NCI-H1092 (cell line): ENCODE results near the gene C3orf49.

ENCODE experiments used
- DNase-seq: peaks from one replicate; lab custom pipeline; 2025; lab: John Stamatoyannopoulos, UW

Gene C3orf49, protein sequence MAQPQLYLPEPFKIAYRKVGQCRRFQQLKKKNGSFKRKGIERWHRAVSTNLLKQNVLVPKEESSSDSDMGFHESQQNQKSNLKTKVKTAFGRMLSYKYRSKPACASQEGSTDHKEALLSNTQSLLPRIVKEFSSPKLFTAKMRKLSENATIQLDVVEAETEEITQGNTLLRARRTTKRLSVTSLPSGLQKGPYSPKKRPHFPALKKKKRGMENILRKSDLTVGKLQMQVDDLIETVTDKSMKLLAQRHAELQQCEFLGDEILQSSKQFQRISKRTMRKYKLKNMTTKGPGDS

DNA sequence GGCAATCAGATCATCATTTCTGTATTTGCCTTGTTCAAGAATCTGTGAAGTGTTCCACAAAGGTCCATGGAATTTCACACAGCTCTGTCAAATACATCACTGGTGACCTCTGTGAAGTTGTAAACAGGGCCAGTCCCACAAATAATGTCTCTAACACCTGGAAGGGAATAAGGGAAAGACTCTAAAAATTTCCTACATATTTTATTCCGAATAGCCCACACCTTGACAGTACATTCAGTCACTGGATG is at the start of gene C3orf49:
TSS of gene C3orf49 (plus strand) at position 149 of the 248 bp plus-strand sequence. CDS start 173 bp downstream, outside the sequence.
- no peak for DNase-seq

DNA sequence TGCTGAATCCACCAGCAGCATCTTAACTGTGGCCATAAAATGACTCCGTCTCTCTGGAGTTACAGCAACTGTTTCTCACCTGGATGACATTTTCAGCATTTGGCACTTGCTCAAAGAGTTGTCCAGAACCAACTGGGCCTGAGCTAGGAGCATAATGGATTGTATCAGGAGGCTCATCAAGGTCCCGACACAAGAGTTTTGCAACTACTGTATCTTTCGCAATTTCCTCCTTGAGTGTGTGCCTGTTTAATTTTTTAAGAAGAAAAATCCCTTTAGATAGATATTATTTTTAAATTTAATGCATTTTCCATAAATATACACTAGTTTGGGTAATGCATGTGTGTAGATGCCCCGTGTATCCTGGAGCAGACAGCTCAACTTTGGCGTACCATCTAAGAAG is 44.3 kb upstream of the C3orf49 start:
- no peak for DNase-seq

DNA sequence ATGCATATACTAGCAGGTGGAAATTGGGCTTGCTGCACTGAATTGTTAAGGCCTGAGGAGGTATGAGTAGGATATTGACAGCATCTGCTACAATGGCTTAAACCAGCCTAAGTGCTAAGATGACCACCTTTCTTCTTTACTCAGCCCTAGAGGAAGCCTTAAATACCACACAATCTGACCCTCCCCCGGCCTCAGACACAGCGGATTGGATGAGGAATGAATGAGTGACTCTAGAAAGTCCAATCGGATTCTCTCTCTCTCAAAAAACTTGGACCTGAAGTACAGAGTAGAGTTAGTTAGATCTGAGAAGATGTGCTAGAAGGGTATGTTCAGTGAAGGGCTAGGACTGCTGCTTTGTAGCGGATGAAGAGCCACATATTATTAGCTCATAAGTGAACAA is 39.9 kb upstream of the C3orf49 start:
- no peak for DNase-seq

DNA sequence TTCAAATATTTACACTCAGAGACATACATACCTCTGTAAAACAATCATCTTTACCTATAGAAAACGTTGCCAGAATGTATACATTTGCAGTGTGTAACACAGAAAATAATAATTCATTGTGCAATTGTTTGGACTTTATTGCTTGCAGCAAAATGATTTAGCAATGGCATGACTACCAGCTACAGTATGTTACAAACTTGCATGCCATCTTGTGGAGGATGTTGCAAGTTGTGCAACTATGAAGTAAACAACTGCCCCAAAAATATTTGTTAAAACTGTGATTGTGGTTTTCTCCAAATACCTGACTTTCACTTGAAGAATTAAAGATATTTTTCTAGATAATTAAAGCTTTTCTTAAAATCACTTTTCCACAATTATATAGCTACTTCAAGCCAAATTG is 27.1 kb upstream of the C3orf49 start:
- DNase-seq, result no peak

DNA sequence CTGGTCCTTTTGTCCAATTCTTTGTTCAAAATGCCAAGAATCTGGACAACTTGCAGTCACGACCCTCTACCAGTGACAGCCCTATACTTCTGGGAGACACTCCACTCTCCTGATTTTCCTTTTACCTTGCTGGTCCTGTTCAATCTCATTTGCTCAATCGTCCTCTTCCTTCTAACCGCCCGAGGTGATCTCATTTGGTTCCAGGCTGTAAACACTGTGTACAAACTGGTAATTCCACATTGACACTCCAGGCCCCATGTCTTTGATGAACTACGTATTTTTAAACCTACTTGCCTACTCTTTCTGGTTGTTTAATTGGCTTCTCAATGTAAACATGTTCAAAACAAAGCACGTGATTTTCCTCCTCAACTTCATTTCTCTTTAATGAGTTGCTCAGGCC is 23.7 kb upstream of the C3orf49 start:
- no peak for DNase-seq

DNA sequence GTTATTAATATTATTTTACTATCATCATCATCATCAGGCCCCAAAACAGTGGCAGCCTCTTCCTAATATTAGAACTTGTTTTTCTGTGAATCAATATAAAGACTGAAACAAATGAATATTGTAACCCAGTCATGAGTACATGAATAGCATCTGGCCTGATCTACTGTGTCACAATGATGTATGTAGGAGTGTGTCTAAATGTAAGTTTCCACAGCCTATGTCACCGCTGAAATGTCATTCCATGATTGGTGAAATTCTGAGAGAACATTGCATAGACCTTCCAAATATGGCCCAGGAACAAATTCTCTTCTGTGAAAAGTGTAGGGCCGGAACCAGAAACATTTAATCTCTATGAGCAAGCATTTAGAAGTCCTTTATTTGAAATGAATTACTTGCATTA is 20.6 kb upstream of the C3orf49 start:
- DNase-seq, result no peak

DNA sequence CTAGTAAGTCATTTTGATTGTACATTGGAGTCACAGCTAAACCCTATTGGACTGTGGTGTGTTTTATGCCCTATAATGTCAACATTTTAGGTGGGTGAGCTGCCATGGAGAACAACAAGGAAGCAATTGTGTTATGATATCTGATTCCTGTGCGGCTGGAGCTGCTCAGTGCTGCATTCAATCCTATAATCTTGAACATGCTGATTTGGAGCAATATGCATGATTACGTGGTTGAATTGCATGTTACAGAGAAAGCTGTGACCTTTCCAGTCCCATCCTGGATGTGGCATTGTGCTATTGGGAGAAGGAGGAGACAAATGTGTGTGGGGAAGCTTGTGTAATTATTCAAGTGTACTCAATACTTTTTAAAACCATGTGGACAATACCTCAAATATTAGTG is 20.1 kb upstream of the C3orf49 start:
- no peak for DNase-seq

DNA sequence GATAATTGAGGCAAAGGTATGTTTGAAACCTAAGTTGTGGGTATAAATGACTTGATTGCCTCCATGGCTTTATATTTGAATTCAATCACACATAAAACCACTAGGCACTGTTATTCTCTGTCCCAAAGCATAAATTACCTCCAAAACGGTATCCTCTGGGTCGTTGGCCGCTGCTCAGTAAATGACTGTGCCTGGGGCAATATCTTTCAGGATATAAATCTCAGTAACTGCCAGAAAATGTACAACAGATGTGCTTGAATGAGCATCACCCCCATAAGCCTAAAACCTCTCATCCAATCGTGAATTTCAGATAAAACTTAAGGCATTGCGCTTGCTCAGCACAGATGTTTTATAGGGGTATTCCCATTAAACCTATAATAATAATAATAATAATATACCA is 19.0 kb upstream of the C3orf49 start:
- DNase-seq, result no peak

DNA sequence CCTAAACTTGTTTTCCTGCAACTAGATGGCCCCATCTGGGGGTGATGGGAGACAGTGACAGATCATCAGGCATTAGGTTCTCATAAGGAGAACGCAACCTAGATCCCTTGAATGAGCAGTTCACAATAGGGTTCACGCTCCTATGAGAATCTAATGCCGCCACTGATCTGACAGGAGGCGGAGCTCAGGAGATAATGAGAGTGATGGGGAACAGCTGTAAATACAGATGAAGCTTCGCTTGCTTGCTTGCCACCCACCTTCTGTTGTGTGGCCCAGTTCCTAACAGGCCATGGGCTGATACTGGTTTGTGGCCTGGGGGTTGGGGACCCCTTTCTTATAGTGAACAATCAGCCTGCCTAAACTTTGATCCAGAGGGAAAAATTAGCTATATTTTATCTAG is 15.2 kb upstream of the C3orf49 start:
- no peak for DNase-seq

DNA sequence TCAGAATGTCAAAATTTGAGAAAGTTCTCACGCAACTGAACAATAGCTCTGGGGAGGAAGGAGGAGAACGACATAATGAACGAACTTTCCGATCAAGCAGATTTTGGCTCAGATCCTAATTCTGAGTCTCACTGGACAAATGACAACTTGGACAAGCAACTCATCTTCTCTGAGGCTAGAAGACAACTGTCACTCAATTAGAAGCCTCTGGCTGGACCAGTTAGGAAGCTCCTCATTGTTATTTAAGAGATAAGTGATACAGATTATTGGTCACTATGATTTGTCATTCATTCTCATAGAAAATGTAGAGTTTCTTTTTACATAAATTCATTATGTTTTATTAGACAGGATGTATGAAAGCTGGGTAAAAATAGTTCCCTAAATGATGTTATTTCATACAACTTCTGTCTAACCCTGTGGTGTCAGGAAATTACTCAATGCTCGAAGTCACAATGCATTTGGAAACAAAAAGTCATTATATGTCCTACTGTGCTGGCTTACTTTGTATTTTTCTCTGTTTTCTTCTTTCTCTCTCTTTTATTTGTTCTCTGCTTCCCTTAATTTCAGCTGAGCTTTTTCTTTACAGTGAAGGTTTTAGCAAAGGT is 11.0 kb upstream of the C3orf49 start:
- no peak for DNase-seq

DNA sequence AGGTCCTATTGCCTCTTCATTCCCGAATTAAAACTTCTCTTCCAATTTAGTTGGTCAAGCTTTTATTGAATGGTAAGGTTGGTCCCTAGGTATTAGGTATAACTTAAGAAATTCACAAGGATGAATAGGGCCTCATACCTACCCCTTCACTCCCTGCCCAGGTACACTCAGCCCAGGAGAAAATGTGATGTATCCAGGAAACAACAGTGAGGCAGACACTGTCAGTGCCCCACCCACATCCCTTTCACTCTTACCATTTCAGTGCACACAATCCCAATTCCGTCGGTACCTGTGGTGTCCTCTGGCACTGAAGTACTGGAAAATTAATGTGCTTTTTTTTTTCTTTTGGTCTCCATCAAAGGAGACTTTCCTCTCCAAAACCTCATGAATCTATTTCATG is 10.5 kb upstream of the C3orf49 start:
- no peak for DNase-seq

DNA sequence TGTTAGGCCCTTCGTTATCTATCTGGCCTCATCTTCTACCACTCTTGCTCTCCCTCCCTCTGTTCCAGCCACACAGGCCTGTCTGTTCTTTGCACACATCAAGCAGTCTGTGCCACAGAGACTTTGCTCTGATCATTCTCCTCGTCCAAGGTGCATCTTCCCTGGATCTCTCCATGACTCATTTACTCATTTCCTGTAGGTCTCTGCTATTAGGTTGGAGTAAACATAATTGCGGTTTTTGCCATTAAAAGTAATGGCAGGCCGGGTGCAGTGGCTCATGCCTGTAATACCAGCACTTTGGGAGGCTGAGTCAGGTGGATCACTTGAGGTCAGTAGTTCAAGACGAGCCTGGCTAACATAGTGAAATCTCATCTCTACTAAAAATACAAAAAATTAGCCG is 9.5 kb upstream of the C3orf49 start:
- no peak for DNase-seq

DNA sequence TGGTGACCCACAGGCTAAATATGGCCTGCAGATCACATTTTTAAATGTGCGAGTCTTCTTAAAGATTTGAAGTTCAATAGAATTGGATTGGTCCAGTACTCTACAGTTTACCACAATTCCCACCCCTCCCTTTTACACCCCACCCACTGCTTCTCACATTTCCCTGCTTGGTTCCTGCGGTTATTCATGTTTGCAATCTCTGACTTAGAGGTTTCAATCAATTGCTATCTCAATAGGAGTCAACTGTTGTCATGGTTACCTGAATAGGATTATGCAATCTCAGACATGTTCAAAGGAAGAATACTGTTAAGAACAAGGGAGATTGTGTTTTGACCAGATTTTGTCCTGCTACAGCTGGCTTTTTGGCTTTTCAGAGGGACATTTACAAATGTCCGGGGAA is 4.9 kb upstream of the C3orf49 start:
- DNase-seq, result no peak

DNA sequence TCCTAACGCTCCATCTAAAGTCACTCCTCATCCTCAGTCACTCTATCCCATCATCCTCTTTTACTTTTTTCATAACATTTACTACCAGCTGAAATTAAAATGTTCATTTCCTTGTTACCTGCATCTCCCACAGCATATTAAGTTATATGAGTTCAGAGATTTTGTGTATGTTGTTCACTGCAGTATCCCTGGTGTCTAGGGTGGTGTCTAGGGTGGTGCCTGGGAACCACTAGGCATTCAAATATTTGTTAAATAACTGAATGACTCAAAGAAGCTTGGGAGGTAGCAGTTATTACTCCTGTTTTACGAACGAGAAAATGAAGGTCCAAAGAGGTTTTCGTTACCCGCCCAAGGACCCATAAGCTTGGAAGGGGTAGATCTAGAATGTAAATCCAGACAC is 1.9 kb upstream of the C3orf49 start:
- no peak for DNase-seq

DNA sequence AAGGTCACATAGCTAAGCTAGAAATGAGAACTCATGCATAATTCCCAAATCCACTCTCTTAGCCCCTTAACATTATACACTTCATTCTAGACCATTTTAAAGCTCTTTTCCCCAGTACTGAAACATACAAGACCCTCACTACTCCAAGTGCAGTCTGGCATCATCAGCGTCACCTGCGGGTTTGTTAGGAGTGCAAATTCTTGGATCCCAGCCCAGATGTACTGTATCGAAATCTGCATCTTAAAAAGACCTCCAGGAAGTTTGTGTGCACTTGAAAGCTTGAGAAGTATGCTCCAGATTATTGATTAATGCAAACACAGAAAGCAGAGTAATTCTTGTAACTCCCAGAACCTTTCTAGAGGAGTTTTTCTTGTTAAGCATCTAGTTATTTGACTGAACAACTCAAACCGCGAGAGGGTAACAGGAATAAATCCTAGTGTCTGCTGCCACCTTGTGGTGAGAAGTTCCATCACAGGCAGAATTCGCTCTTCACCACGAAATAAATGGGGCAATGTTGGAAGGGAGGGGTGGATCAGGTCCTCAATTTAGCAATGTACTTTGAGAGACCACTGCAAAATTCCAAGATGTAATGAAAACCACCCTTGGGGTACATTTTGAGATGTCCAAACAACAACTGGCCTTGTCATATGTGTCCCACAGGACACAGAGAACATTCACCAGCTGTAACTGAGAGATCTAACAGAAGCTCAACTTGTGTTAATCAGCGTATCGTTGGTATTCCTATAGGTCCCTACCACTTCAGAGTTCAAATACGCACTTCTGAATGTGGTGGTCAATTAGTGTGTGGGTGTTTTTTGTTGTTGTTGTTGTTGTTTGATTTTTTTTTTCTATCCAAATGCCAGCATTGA is 583 bp upstream of the C3orf49 start:
- peak; percentile 43 for DNase-seq

DNA sequence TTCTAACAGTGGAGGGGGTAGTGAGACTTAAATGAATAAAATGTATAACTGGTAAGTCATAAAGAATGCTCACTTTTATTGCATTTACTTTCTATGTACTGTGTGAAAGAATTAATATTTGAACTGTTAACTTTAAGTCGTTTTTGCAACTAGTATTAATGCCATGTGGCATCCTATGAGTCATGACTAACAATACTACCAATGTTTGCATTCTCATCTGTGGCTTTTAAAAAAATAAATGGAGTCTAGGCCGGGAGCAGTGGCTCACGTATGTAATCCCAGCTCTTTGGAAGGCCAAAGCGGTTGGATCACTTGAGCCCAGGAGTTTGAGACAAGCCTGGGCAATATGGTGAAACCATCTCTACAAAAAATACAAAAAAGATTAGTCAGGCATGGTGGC is 5.2 kb downstream of the C3orf49 start:
- DNase-seq, result no peak

DNA sequence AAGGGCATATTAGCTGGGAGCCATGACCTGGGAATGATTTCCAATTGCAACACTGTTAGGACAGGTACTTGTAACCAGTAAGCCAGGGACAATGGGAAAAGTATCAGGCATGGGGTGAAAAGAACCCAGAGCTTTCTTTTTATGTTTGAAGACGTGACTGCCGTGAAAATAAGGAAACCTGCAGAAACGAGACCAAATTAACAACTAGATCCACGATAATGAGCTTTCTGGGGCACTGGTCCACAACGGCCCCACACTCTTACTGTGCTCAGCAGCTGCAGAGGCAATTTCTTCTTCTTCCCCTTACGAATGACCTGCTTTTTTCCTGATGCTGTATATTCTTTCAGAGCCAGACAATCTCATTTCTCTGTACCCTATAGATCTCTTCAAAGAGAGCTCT is 11.4 kb downstream of the C3orf49 start:
- no peak for DNase-seq

DNA sequence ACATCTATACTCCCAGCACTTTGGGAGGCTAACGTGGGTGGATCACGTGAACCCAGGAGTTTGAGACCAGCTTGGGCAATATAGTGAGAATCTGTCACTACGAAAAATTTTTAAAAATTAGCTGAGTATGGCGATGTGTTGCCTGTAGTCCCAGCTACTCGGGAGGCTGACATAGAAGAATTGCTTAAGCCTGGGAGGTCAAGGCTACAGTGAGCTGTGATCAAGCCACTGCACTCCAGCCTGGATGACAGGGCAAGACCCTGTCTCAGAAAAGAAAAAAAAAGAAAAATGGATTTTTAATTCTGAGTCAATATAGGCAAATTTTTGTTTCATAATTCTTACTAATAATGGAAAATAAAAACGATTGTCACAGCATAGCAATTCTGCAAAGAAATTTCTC is 13.3 kb downstream of the C3orf49 start:
- no peak for DNase-seq

DNA sequence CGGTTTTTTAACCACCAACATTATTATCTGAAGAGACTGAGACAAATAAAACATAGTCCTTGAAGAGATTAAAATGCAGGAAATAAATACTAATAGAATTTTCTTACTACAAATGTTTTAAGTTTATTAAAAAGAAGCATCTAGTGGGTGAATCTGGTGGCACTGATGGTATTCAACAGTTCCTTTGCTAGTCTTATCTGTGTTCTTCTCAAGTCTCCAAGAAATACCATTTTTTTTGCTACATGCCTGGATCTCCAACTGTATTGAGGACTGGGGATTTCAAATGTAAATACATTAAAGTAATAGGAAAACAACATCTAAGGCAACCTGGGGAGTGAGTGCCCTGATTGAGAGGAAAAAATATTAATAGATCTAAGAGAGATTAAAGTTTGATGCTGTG is 22.6 kb downstream of the C3orf49 start:
- no peak for DNase-seq

DNA sequence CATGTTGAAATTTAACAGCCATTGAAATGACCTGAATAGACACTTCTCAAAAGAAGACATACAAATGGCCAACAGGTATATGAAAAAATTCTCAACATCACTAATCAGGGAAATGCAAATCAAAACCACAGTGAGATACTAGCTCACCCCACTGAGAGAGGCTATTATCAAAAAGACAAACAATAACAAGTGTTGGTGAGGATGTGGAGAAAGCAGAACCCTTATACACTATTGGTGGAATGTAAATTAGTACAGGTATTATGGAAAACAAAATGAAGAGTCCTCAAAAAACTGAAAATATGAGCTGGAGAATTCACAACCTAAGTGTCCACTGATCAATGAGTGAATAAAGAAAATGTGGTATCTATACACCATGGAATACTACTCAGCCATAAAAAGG is 23.0 kb downstream of the C3orf49 start:
- DNase-seq, result no peak

DNA sequence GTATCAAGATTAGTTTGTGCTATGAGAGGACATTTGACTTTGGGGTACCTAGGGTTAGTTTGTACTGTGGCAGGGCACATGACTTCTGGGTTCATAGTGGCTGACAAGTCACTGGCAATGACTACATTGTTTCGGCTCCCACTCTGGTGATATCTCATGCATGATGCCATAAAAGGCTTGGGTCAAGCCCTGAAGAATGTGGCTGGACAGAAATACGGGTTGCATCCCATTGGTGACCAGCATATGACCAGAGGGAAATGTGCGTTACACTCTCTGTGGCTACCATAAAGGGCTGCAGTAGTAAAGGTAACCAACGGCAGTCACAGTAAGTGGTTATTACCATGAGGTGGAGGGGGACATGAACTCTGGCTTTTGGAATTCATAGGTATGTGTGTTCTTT is 26.1 kb downstream of the C3orf49 start:
- no peak for DNase-seq

DNA sequence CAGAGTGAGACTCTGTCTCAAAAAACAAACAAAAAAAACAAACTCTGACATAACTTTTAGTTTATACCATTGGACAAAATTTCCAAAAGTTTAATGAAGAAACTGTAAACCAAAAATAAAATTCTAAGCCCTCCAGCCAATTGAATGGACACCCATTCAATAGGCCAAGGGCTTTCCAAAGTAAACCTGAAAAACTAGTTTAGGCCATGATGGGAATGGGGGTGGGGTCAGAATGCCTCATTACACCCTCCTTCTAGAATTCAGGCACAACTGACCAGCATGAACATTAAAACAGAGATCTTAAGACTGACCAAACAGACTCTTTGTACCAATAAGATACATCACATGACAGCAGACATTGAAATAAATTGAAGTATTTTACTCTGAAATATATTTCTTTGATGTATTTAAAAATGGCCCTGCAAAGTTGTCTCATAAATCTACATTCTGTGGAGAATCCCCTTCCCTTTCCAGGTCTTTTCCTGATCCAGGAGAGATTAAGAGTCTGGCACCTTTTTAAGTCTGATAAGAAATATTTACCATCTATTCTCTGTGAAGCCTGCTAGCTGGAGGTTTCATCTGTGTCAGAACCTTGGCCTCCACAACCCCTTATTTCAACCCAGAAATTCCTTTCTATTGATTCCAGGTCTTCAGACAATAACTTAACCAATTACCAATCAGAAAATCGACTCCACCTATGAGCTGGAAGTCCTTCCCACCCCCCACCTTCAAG is 28.8 kb downstream of the C3orf49 start:
- no peak for DNase-seq

DNA sequence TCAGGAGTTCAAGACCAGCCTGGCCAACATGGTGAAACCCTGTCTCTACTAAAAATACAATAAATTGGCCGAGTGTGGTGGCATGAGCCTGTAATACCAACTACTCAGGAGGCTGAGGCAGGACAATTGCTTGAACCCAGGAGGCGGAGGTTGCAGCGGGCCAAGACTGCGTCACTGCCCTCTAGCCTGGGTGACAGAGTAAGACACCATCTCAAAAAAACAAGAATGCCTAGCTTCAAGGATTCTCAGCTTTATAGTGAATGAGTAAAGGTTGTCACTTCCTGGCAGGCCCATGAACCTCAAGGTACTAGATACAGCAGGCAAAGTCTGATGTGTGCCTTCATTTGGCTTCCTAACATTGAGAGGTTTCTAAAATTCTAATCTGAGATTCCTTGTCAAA is 30.1 kb downstream of the C3orf49 start:
- DNase-seq, result no peak
